H9 (cell line): ENCODE results near the gene LSM2. TPM values are rescaled to one million over a fixed set of nuclear protein-coding genes. Genes with fewer than 3 reads are reported as not detected.

Experiments
- DNase-seq: peaks from one replicate; pipeline ENCODE4 v3.0.0-alpha.2; 2017
- H2AFZ ChIP-seq: one replicate; pipeline ENCODE4 v1.6.1; 2013; ENCODE audit warnings: mild to moderate bottlenecking, low read length, control low read depth, moderate library complexity
- H2AK5ac ChIP-seq: 2 replicates; pipeline ENCODE4 v1.6.1; 2013; ENCODE audit warnings: low read length, control low read depth, mixed read lengths; ENCODE audit not compliant: insufficient read length
- H2BK120ac ChIP-seq: one replicate; pipeline ENCODE4 v1.6.1; 2013; ENCODE audit warnings: low read depth, mild to moderate bottlenecking, low read length, control low read depth, inconsistent platforms; ENCODE audit not compliant: poor library complexity, severe bottlenecking
- H2BK12ac ChIP-seq: 2 replicates; pipeline ENCODE4 v1.6.1; 2013; ENCODE audit warnings: low read length, control low read depth, mixed read lengths, low read depth; ENCODE audit not compliant: insufficient read length
- H2BK15ac ChIP-seq: 2 replicates; pipeline ENCODE4 v1.6.1; 2013; ENCODE audit warnings: low read depth, low read length, control low read depth
- H2BK20ac ChIP-seq: one replicate; pipeline ENCODE4 v1.6.1; 2013; ENCODE audit warnings: low read depth, mild to moderate bottlenecking, low read length, control low read depth, inconsistent platforms; ENCODE audit not compliant: poor library complexity, severe bottlenecking
- H2BK5ac ChIP-seq: 2 replicates; pipeline ENCODE4 v1.6.1; 2013; ENCODE audit warnings: low read length, control low read depth, mixed read lengths; ENCODE audit not compliant: insufficient read length
- H3K14ac ChIP-seq: 2 replicates; pipeline ENCODE4 v1.6.1; 2013; ENCODE audit warnings: low read length, control low read depth; ENCODE audit not compliant: insufficient read depth
- H3K18ac ChIP-seq: 2 replicates; pipeline ENCODE4 v1.6.1; 2013; ENCODE audit warnings: low read depth, mild to moderate bottlenecking, mixed read lengths, low read length, control low read depth; ENCODE audit not compliant: insufficient read length
- H3K23ac ChIP-seq: 2 replicates; pipeline ENCODE4 v1.6.1; 2013; ENCODE audit warnings: low read length, control low read depth, mixed read lengths, low read depth; ENCODE audit not compliant: insufficient read length
- H3K23me2 ChIP-seq: 2 replicates; pipeline ENCODE4 v1.6.1; 2013; ENCODE audit warnings: low read depth, mild to moderate bottlenecking, mixed read lengths, low read length, control low read depth; ENCODE audit not compliant: insufficient read length, poor library complexity, severe bottlenecking
- H3K27ac ChIP-seq: 2 replicates; pipeline ENCODE4 v1.5.1; 2013; ENCODE audit warnings: low read length, control low read depth, mixed read lengths, low read depth; ENCODE audit not compliant: insufficient read length
- H3K27me3 ChIP-seq: 2 replicates; pipeline ENCODE4 v1.6.1; 2013; ENCODE audit warnings: low read length, control low read depth, inconsistent platforms; ENCODE audit not compliant: insufficient read depth
- H3K4ac ChIP-seq: 2 replicates; pipeline ENCODE4 v1.6.1; 2013; ENCODE audit warnings: low read depth, mild to moderate bottlenecking, control low read depth, inconsistent platforms, low read length, moderate library complexity
- H3K4me1 ChIP-seq: 2 replicates; pipeline ENCODE4 v1.6.1; 2013; ENCODE audit warnings: low read length, control low read depth, inconsistent platforms; ENCODE audit not compliant: insufficient read depth
- H3K4me2 ChIP-seq: 2 replicates; pipeline ENCODE4 v1.6.1; 2013; ENCODE audit warnings: low read length, control low read depth, mixed read lengths; ENCODE audit not compliant: insufficient read length, insufficient read depth
- H3K56ac ChIP-seq: 2 replicates; pipeline ENCODE4 v1.6.1; 2013; ENCODE audit warnings: low read depth, mild to moderate bottlenecking, mixed read lengths, low read length, control low read depth; ENCODE audit not compliant: insufficient read length
- H3K79me1 ChIP-seq: 2 replicates; pipeline ENCODE4 v1.6.1; 2013; ENCODE audit warnings: low read depth, mild to moderate bottlenecking, moderate library complexity, low read length, control low read depth, inconsistent platforms; ENCODE audit not compliant: insufficient read depth, poor library complexity, severe bottlenecking
- H3K79me2 ChIP-seq: 2 replicates; pipeline ENCODE4 v1.6.1; 2013; ENCODE audit warnings: low read length, control low read depth, inconsistent platforms; ENCODE audit not compliant: insufficient read depth
- H3K9ac ChIP-seq: 2 replicates; pipeline ENCODE4 v1.6.1; 2013; ENCODE audit warnings: low read length, control low read depth, mixed read lengths; ENCODE audit not compliant: insufficient read length; ENCODE audit errors: extremely low read depth
- H3K9me3 ChIP-seq: one replicate; pipeline ENCODE4 v1.6.1; 2013; ENCODE audit warnings: low read depth, low read length, inconsistent platforms; ENCODE audit not compliant: control insufficient read depth
- H3T11ph ChIP-seq: one replicate; pipeline ENCODE4 v1.6.1; 2013; ENCODE audit warnings: mild to moderate bottlenecking, low read length, control low read depth, inconsistent platforms
- H4K20me1 ChIP-seq: one replicate; pipeline ENCODE4 v1.6.1; 2013; ENCODE audit not compliant: control insufficient read depth, insufficient read length, insufficient read depth
- H4K5ac ChIP-seq: 2 replicates; pipeline ENCODE4 v1.6.1; 2013; ENCODE audit warnings: low read depth, mild to moderate bottlenecking, mixed read lengths, low read length, control low read depth; ENCODE audit not compliant: insufficient read length
- H4K8ac ChIP-seq: replicated peaks from 2 replicates; pipeline ENCODE4 v1.6.1; 2013; ENCODE audit warnings: low read length, control low read depth, mixed read lengths, low read depth; ENCODE audit not compliant: insufficient read length
- H4K91ac ChIP-seq: 2 replicates; pipeline ENCODE4 v1.6.1; 2013; ENCODE audit warnings: low read depth, mild to moderate bottlenecking, moderate library complexity, mixed read lengths, low read length, control low read depth; ENCODE audit not compliant: insufficient read length
- H3K27ac Mint-ChIP-seq, 3 experiments: 2 replicates in 2 of 3; 3 replicates in 1 of 3; pipeline ENCODE4 v1.8.0; 2020 to 2021; ENCODE audit warnings: mixed read lengths in 3 of 3, mild to moderate bottlenecking in 1 of 3, moderate library complexity in 1 of 3
- H3K27me3 Mint-ChIP-seq: 2 replicates; pipeline ENCODE4 v1.8.0; 2021; ENCODE audit warnings: low read depth, mild to moderate bottlenecking, moderate library complexity, mixed read lengths
- H3K36me3 Mint-ChIP-seq, 3 experiments: 2 replicates in 2 of 3; 3 replicates in 1 of 3; pipeline ENCODE4 v1.8.0; 2020 to 2021; ENCODE audit warnings: low read depth in 3 of 3, mixed read lengths in 3 of 3; ENCODE audit not compliant: insufficient read depth in 1 of 3
- H3K4me1 Mint-ChIP-seq, 2 experiments: 2 replicates each; pipeline ENCODE4 v1.8.0; 2020; ENCODE audit warnings: mixed read lengths in 2 of 2
- H3K4me3 Mint-ChIP-seq, 2 experiments: 2 replicates in 1 of 2; 3 replicates in 1 of 2; pipeline ENCODE4 v1.8.0; 2020 to 2021; ENCODE audit warnings: mild to moderate bottlenecking in 2 of 2, mixed read lengths in 2 of 2, moderate library complexity in 1 of 2
- H3K9me3 Mint-ChIP-seq, 2 experiments: 2 replicates in 1 of 2; 3 replicates in 1 of 2; pipeline ENCODE4 v1.8.0; 2020; ENCODE audit warnings: mild to moderate bottlenecking in 2 of 2, mixed read lengths in 2 of 2, moderate library complexity in 1 of 2
- WGBS: extraction: QIAGEN DNeasy Blood & Tissue Kit; methylation state at CpG from one replicate; pipeline ENCODE4 v1.1.7; 2013; ENCODE audit warnings: missing lambda C conversion rate, low lambda C conversion rate, mixed read lengths; ENCODE audit not compliant: insufficient read length; ENCODE audit errors: extremely low coverage; 5-methylcytosine and 5-hydroxymethylcytosine counted together
- total RNA-seq: library from RNA; stranded (reverse); gene quantifications from 2 replicates; pipeline ENCODE4 v1.2.1, GENCODE V29; 2021
- TF ChIP-seq, protein P1 (sequence below): fragments of 200-600 bp; sonication (generic); conservative IDR thresholded peaks from 3 replicates; pipeline ENCODE4 v1.8.0; 2021; ENCODE audit warnings: antibody characterized with exemption, mild to moderate bottlenecking

LSM2 gene
- total RNA-seq, 1 experiment from 2014 or later, result 123 TPM

DNA sequence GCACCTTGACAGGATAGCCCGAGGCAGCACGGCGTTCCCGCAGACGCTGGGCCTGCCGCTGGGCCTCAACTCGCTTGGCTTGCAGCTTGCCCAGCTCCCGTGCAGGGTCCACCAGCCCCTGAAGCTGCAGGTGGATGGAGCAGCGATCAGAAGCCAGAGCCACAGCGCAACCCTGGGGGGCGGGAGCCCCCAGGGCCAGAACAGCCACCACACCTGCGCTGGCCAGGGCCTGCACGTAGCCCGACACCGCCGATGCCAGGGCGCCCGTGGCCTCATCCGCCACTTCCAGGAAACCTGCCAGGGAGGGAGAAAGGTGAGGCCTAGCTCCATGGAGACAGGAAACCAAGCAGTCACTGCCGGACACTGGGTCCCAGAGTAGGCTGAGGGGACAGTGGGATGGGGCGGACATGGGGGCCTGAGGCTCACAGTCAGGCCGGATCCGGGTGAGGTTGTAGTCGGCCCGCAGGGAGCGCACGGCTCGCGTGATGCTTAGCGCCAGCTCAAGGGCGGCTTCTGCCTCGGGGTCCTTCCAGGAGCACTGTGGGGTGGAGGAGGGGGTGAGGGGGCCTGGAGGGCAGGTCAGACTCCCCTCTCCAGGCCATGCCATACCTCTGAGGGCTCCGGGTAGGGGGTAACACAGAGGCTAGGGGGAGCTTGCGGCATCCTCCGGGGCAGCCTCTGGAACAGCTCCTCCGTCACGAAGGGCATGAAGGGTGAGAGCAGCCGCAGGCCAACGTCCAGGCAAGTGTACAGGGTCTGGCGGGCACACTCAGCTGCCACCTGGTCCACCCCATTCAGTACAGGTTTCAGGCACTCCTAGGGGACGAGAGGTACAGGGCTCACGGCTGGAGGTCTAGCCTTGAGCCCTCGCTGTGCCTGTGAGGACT lies 27.5 kb downstream of the LSM2 start:
- no peak overlapping the region for H3K56ac ChIP-seq
- H3K23ac ChIP-seq, result no peak overlapping the region
- no peak overlapping the region for H2BK20ac ChIP-seq
- H3K27me3 Mint-ChIP-seq, result no peaks in the 10 kb centered on the region
- WGBS, result no CpG with 5 or more reads among the region's 43 CpGs
- peaks cover 37 to 61% (median 44%) of the 10 kb centered on the region in 3 experiments for H3K36me3 Mint-ChIP-seq
- no peak overlapping the region for H3K4me2 ChIP-seq
- no peak overlapping the region for H2AK5ac ChIP-seq
- no peak overlapping the region for H4K91ac ChIP-seq
- no peak overlapping the region for H2BK120ac ChIP-seq
- H3K27ac ChIP-seq, result no peak overlapping the region
- TF ChIP-seq, protein P1, sequence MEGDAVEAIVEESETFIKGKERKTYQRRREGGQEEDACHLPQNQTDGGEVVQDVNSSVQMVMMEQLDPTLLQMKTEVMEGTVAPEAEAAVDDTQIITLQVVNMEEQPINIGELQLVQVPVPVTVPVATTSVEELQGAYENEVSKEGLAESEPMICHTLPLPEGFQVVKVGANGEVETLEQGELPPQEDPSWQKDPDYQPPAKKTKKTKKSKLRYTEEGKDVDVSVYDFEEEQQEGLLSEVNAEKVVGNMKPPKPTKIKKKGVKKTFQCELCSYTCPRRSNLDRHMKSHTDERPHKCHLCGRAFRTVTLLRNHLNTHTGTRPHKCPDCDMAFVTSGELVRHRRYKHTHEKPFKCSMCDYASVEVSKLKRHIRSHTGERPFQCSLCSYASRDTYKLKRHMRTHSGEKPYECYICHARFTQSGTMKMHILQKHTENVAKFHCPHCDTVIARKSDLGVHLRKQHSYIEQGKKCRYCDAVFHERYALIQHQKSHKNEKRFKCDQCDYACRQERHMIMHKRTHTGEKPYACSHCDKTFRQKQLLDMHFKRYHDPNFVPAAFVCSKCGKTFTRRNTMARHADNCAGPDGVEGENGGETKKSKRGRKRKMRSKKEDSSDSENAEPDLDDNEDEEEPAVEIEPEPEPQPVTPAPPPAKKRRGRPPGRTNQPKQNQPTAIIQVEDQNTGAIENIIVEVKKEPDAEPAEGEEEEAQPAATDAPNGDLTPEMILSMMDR, result no peak
- H3K4ac ChIP-seq, result no peak overlapping the region
- H3K9me3 ChIP-seq, result no peaks in the 10 kb centered on the region
- no peaks in the 10 kb centered on the region for H4K20me1 ChIP-seq
- no peak overlapping the region for H3K14ac ChIP-seq
- H2BK15ac ChIP-seq, result no peak overlapping the region
- H4K5ac ChIP-seq, result no peak overlapping the region
- H3K27me3 ChIP-seq, result no peaks in the 10 kb centered on the region
- no peak overlapping the region for H2BK12ac ChIP-seq
- no peaks in the 10 kb centered on the region for H3K23me2 ChIP-seq
- H3K79me1 ChIP-seq, result no peaks in the 10 kb centered on the region
- no peak overlapping the region for H2BK5ac ChIP-seq
- H3K18ac ChIP-seq, result no peak overlapping the region
- H4K8ac ChIP-seq, result no peak overlapping the region
- H3K9me3 Mint-ChIP-seq, result no peaks in the 10 kb centered on the region
- no peaks in the 10 kb centered on the region for H3K4me1 ChIP-seq
- no peak overlapping the region for H3T11ph ChIP-seq
- no peak for DNase-seq
- H3K27ac Mint-ChIP-seq, result no peak overlapping the region
- no peak overlapping the region for H3K9ac ChIP-seq
- H3K79me2 ChIP-seq, result no peaks in the 10 kb centered on the region
- no peak overlapping the region for H3K4me3 Mint-ChIP-seq
- H2AFZ ChIP-seq, result no peak overlapping the region
- H3K4me1 Mint-ChIP-seq, result peaks cover 5 to 10% of the 10 kb centered on the region in 2 experiments; a peak in 3 of 4 replicates
